HUES64 (cell line): ENCODE results near the gene CEP83.

Experiments
- H3K27ac ChIP-seq: 2 replicates; pipeline ENCODE4 v1.7.0; 2013; ENCODE audit warnings: low read depth, low read length, inconsistent platforms
- H3K27me3 ChIP-seq: 2 replicates; pipeline ENCODE4 v1.6.1; 2013; ENCODE audit warnings: mild to moderate bottlenecking, low read length; ENCODE audit not compliant: insufficient read depth
- H3K36me3 ChIP-seq: 2 replicates; pipeline ENCODE4 v1.6.1; 2013; ENCODE audit warnings: mild to moderate bottlenecking, low read length; ENCODE audit not compliant: insufficient read depth
- H3K4me1 ChIP-seq: 2 replicates; pipeline ENCODE4 v1.6.1; 2013; ENCODE audit warnings: mild to moderate bottlenecking, low read length, moderate library complexity; ENCODE audit not compliant: insufficient read depth
- H3K4me3 ChIP-seq: 2 replicates; pipeline ENCODE4 v1.5.1; 2013; ENCODE audit warnings: mild to moderate bottlenecking, low read length, moderate library complexity
- H3K9ac ChIP-seq: 2 replicates; pipeline ENCODE4 v1.6.1; 2013; ENCODE audit warnings: mild to moderate bottlenecking, low read depth, low read length
- H3K9me3 ChIP-seq: 2 replicates; pipeline ENCODE4 v1.6.1; 2013; ENCODE audit warnings: low read depth, low read length; ENCODE audit not compliant: insufficient read depth
- whole genome bisulfite sequencing: fragments of 150-250, 120-280 bp; methylation state at CpG from one replicate; pipeline ENCODE4 v1.1.7; 2013; ENCODE audit warnings: missing lambda C conversion rate; 5-methylcytosine and 5-hydroxymethylcytosine counted together

The CEP83 gene

DNA sequence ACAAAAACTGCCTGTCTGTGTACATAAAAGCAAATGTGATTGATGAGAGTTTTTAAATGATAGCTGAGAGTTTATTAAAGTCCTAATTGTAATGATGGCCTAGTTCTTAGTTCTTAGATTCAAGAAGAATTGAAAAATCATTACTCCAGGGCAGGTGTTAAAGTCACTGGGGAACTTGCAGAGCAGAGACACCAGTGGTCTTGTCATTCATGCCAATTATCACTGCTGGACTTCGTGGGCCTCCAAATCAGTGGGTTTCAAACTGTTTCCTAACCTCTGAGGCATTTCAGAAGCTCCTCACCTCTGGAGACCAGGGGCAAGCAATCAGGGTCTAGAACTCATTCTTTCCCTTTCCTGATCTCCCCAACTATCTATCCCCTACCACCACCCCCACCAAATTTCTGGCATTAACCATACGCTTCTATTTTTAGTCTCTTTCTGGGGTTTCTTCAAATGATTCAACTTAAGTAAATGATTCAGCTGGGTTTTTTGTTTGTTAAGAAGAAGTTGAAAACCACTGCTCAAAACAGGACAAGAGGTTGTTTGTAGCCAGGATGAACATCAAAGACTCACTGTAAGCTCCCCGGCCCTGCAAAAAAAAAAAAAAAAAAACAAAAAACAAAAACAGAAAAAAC is 80.1 kb downstream of the CEP83 start:
- WGBS, result 92% methylated on average over 3 of the region's 3 CpGs
- no peak overlapping the region for H3K9ac ChIP-seq
- H3K27ac ChIP-seq, result no peak overlapping the region

GRCh38 chr12:94377599-94377998 is 82.1 kb downstream of the CEP83 start:
- H3K4me1 ChIP-seq, result 0 out of 2 replicates have a peak, but pooled peaks cover 3% of the 10 kb centered on the region
- H3K9ac ChIP-seq, result no peak overlapping the region
- H3K4me3 ChIP-seq, result no peak overlapping the region
- 100% methylated on average over 2 of the region's 2 CpGs for WGBS
- no peak overlapping the region for H3K27ac ChIP-seq
- no peaks in the 10 kb centered on the region for H3K27me3 ChIP-seq
- H3K36me3 ChIP-seq, result peaks cover 25% of the 10 kb centered on the region
- H3K9me3 ChIP-seq, result no peaks in the 10 kb centered on the region

More for the DNA sequence above, 80.1 kb downstream of the CEP83 start:
- no peak overlapping the region for H3K4me3 ChIP-seq
- no peaks in the 10 kb centered on the region for H3K4me1 ChIP-seq
- no peaks in the 10 kb centered on the region for H3K27me3 ChIP-seq
- no peaks in the 10 kb centered on the region for H3K9me3 ChIP-seq
- H3K36me3 ChIP-seq, result peaks cover 22% of the 10 kb centered on the region

GRCh38 chr12:94374124-94374523 is 85.5 kb downstream of the CEP83 start:
- Histone ChIP-seq H3K4me1 (0 out of 2 replicates have a peak, but pooled peaks cover 3% of the 10 kb centered on the region), H3K9me3 (no peaks in the 10 kb centered on the region), H3K9ac (no peak overlapping the region), H3K4me3 (no peak overlapping the region), H3K36me3 (peaks cover 24% of the 10 kb centered on the region), H3K27ac (no peak overlapping the region), H3K27me3 (no peaks in the 10 kb centered on the region)
- 100% methylated on average over 2 of the region's 2 CpGs for WGBS

DNA sequence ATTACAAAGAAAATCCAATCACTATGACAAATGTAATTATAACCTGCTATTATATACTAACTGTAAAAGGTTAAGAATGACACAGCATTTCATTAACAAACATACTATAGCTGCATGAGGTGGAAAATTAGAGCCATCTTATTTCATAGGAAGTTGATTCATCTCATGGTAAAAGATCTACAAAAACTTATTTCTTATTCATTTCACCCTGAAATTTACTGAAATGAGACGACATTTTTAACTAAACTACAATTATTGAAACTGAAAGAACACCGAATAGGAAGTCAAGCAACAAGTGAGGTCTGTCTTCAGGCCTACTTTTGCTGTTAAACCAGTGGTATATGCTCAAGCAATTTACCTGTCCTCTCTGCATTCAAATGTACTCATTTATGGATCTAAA is 87.2 kb downstream of the CEP83 start:
- Histone ChIP-seq H3K4me3 (no peak overlapping the region), H3K4me1 (0 out of 2 replicates have a peak, but pooled peaks cover 3% of the 10 kb centered on the region), H3K36me3 (peaks cover 16% of the 10 kb centered on the region), H3K27ac (no peak overlapping the region), H3K27me3 (no peaks in the 10 kb centered on the region), H3K9ac (no peak overlapping the region), H3K9me3 (no peaks in the 10 kb centered on the region)
- 97% methylated on average over 2 of the region's 2 CpGs for WGBS

GRCh38 chr12:94362653-94363052 is 97.0 kb downstream of the CEP83 start:
- 100% methylated on average over 2 of the region's 2 CpGs for WGBS

DNA sequence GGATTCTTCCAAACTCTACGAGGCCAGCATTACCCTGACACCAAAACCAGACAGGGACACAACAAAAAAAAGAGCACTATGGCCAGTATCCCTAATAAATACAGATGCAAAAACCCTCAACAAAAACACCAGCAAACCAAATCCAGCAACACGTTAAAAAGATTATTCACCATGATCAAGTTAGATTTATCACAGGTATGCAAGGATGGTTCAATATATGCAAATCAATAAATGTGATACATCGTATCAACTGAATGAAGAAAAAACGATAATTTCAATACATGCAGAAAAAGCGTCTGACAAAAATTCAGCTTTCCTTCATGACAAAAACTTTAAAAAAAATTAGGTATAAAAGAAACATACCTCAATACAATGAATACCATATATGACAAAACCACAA is 99.9 kb downstream of the CEP83 start:
- peaks cover 13% of the 10 kb centered on the region; the same call in 1 of the 2 replicates for H3K9me3 ChIP-seq
- no peak overlapping the region for H3K9ac ChIP-seq
- H3K27me3 ChIP-seq, result no peaks in the 10 kb centered on the region
- H3K27ac ChIP-seq, result no peak overlapping the region
- 97% methylated on average over 5 of the region's 5 CpGs for WGBS
- peaks cover 26% of the 10 kb centered on the region for H3K36me3 ChIP-seq
- H3K4me3 ChIP-seq, result no peak overlapping the region
- H3K4me1 ChIP-seq, result no peaks in the 10 kb centered on the region

More at GRCh38 chr12:94362653-94363052, 97.0 kb downstream of the CEP83 start:
- H3K4me3 ChIP-seq, result no peak overlapping the region
- no peaks in the 10 kb centered on the region for H3K27me3 ChIP-seq
- no peaks in the 10 kb centered on the region for H3K4me1 ChIP-seq
- peaks cover 13% of the 10 kb centered on the region; the same call in 1 of the 2 replicates for H3K9me3 ChIP-seq
- no peak overlapping the region for H3K27ac ChIP-seq
- H3K9ac ChIP-seq, result no peak overlapping the region
- peaks cover 37% of the 10 kb centered on the region for H3K36me3 ChIP-seq

DNA sequence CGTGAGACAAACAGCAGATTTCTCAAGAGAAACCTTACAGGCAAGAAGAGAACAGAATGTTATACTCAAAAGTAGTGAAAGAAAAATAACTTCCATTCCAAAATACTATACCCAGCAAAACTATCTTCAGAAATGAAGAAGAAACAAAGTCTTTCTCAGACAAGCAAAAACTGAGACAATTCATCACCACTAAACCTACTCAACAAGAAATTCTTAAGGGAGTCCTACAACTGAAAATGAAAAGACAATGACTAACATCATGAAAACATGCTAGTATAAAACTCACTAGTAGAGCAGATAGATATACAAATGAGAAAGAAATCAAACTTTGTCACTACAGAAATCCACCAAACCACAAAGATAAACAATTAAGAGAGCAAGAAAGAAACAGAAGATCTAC is 106.5 kb downstream of the CEP83 start:
- Histone ChIP-seq H3K4me3 (no peak overlapping the region), H3K4me1 (no peaks in the 10 kb centered on the region), H3K27me3 (no peaks in the 10 kb centered on the region), H3K9me3 (peaks cover 34% of the 10 kb centered on the region), H3K36me3 (peaks cover 7% of the 10 kb centered on the region; the same call in 1 of the 2 replicates), H3K27ac (no peak overlapping the region), H3K9ac (no peak overlapping the region)
- WGBS, result no CpG with 5 or more reads among the region's 1 CpG

GRCh38 chr12:94340573-94340972 is 119.1 kb downstream of the CEP83 start:
- WGBS, result 97% methylated on average over 6 of the region's 6 CpGs
- Histone ChIP-seq H3K9me3 (no peaks in the 10 kb centered on the region), H3K4me1 (no peaks in the 10 kb centered on the region), H3K36me3 (0 out of 2 replicates have a peak, but pooled peaks cover 2% of the 10 kb centered on the region), H3K9ac (no peak overlapping the region), H3K27ac (no peak overlapping the region), H3K27me3 (no peaks in the 10 kb centered on the region), H3K4me3 (no peak overlapping the region)

DNA sequence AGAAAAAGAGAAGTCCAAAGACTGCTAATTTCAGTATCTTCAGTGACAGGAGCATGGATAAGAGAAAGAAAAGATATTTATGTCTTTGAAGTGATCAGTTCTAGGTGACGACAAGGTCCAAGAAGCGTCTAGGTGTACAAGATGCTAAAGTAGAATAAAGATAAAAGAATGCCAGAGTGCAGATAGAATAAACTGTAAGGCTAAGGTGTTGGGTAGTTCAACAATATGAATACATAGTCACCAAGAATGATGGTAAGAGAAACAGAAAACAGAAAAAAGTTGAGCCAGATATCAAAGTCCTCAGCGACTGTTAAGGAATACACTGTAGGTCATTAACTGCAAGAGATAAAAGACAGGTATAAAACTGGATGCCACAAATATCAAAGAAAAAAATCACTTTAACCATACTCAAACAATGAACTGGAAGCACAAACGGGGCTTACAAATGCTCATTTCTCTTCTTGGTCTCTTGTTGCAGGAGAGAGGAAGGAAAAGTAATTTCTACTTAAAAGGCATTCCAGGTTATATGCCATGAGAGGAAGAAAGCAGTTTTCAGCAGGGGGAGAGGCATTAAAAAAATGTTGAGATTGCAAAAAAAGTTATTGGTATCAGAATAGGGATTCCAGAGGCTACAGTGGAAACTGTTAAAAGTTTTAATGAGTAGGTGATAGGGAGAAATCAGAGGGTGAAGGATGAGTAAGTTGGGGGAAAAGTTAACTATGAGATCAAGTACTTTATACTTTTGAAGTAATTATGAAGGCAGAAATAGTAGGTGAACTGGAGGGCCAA is 121.5 kb downstream of the CEP83 start:
- no peaks in the 10 kb centered on the region for H3K36me3 ChIP-seq
- peaks cover 11% of the 10 kb centered on the region for H3K4me1 ChIP-seq

DNA sequence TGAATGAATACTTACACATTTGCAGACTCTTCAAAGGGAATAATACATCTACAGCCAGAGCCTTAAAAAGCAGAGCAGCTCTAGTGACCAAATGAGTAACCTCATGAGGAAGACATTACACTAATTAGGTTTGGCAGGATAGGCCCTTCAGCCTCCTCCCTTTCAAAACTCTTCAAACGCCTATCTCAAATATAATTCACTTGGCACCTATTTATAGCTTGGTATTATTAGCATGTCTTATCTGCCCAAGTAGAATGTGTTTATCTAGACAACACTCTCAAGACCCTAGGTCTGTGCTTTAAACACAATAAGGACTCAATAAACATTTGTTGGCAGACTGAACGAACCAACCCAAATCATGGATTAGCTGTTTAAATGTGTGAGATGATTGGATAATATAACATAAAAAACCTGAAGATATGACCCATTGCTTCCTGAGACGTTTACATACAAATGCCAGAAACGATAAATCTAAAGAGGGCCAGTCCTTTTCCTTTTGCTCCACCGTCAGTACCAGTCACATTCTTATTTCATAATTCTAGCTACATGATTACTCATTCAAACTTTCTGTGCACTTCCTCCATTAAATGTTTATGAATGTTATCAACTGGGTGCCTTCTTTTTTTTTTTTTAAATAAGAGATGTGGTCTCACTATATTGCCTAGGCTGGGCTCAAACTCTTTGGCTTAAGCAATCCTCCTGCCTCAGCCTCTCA is 123.3 kb downstream of the CEP83 start:
- Histone ChIP-seq H3K9ac (no peak overlapping the region), H3K9me3 (no peaks in the 10 kb centered on the region), H3K36me3 (peaks cover 8% of the 10 kb centered on the region), H3K4me1 (peaks cover 11% of the 10 kb centered on the region), H3K27me3 (no peaks in the 10 kb centered on the region), H3K4me3 (no peak overlapping the region), H3K27ac (no peak overlapping the region)
- 97% methylated on average over 3 of the region's 5 CpGs for WGBS

More for the DNA sequence above, 121.5 kb downstream of the CEP83 start:
- 91% methylated on average over 4 of the region's 4 CpGs for WGBS
- Histone ChIP-seq H3K27me3 (no peaks in the 10 kb centered on the region), H3K4me3 (no peak overlapping the region), H3K9ac (no peak overlapping the region), H3K27ac (no peak overlapping the region), H3K9me3 (no peaks in the 10 kb centered on the region)

- Histone ChIP-seq H3K27ac (no peak overlapping the region), H3K4me3 (no peak overlapping the region), H3K36me3 (peaks cover 23% of the 10 kb centered on the region), H3K9me3 (no peaks in the 10 kb centered on the region), H3K9ac (no peak overlapping the region), H3K27me3 (no peaks in the 10 kb centered on the region), H3K4me1 (peaks cover 11% of the 10 kb centered on the region)
- 96% methylated on average over 3 of the region's 3 CpGs for WGBS
These were observed 126.3 kb downstream of the CEP83 start for GRCh38 chr12:94333396-94333795.
